Hepatocyte (in vitro differentiated cells): ENCODE measurements around the gene LRRC43.

Experiments used
- CTCF ChIP-seq: fragments of 200-600 bp; sonication (generic); IDR thresholded peaks from 2 replicates; pipeline ENCODE4 v1.5.1; 2016; ENCODE audit warnings: antibody characterized with exemption, mild to moderate bottlenecking; ENCODE audit not compliant: poor library complexity
- EZH2 ChIP-seq: fragments of 200-600 bp; sonication (generic); IDR thresholded peaks from 2 replicates; pipeline ENCODE4 v1.6.1; 2016; ENCODE audit warnings: antibody characterized with exemption, mild to moderate bottlenecking, borderline replicate concordance
- EZH2phosphoT487 ChIP-seq: fragments of 200-600 bp; sonication (generic); IDR thresholded peaks from one replicate; pipeline ENCODE4 v1.6.1; 2018; ENCODE audit warnings: antibody characterized with exemption, mild to moderate bottlenecking, low read depth, moderate library complexity; ENCODE audit not compliant: unreplicated experiment, severe bottlenecking

DNA sequence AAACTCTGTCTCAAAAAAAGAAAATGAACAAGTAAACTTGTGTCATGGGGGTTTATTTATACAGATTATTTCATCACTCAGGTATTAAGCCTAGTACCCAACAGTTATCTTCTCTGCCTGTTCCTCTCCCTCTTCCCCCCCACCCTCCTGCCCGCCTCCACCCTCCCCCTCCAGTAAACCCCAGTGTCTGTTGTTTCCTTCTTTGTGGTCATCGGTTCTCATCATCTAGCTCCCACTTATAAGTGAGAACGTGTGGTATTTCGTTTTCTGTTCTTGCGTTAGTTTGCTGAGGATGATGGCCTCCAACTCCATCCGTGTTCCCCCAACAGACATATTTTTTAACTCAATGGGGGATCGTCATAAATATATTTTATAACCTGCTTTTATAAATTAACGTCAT is 21.2 kb upstream of the LRRC43 start:
- TF ChIP-seq EZH2 (no peak), EZH2phosphoT487 (no peak), CTCF (no peak)
